GM10248 (cell line): ENCODE data around the gene NPB.

Source experiments
- CTCF ChIA-PET: fragments of 300-600 bp; sonication (Branson Sonifier 250); formaldehyde crosslinking; extraction: SDS; loops from one replicate; lab custom pipeline; 2021; ENCODE audit warnings: antibody characterized with exemption; lab: Yijun Ruan, JAX
- POLR2A ChIA-PET: fragments of 350-650 bp; sonication (Branson Sonifier 250); formaldehyde crosslinking; extraction: SDS; loops from one replicate; lab custom pipeline; 2020; ENCODE audit warnings: antibody characterized with exemption; lab: Yijun Ruan, JAX
- DNase-seq: peaks from one replicate; pipeline ENCODE4 v3.0.0; 2012; ENCODE audit errors: extremely low spot score
- CTCF ChIP-seq: IDR thresholded peaks from 2 replicates; pipeline ENCODE4 v1.5.1; 2012; ENCODE audit warnings: mild to moderate bottlenecking, low read depth; ENCODE audit errors: extremely low read depth, missing control alignments, control extremely low read depth

The NPB gene

GRCh38 chr17:81902023-81902652, at the start of gene NPB:
Gene NPB, plus strand, starts transcription at chr17:81902238. Its CDS starts 40 bp downstream, at chr17:81902278.
- CTCF ChIA-PET, result interaction anchor here (1.5 kb wide), 2 partner anchors 33 to 57 kb away, joined by 3 to 4 read pairs; no protein-coding TSS in a partner anchor
- DNase-seq, result no peak

GRCh38 chr17:81854974-81855774, 46.9 kb upstream of the NPB start:
- POLR2A ChIA-PET, result interaction anchor here (0.6 to 1.8 kb wide), 2 partner anchors 15 to 954 kb away, joined by 4 to 6 read pairs; no protein-coding TSS in a partner anchor
- CTCF ChIA-PET, result interaction anchor here (1.0 to 2.7 kb wide), 3 partner anchors 13 to 121 kb away, joined by 3 to 10 read pairs (median 4); no protein-coding TSS in a partner anchor
- no peak for DNase-seq
- TF ChIP-seq CTCF, result no peak

More at GRCh38 chr17:81902023-81902652, at the start of gene NPB:
- no peak for TF ChIP-seq CTCF
- POLR2A ChIA-PET, result interaction anchor here (0.7 kb wide), 1 partner anchor 23 kb away, joined by 3 read pairs; no protein-coding TSS in a partner anchor

- TF ChIP-seq CTCF, result no peak
- CTCF ChIA-PET, result interaction anchor here (1.8 kb wide), 1 partner anchor 11 kb away, joined by 9 read pairs; no protein-coding TSS in a partner anchor
- DNase-seq, result no peak
- POLR2A ChIA-PET, result interaction anchor here (3.6 kb wide), 1 partner anchor 11 kb away, joined by 21 read pairs; no protein-coding TSS in a partner anchor
These were observed 43.7 kb upstream of the NPB start for GRCh38 chr17:81858170-81858966.

- POLR2A ChIA-PET, result interaction anchor here (3.6 kb wide), 1 partner anchor 10 kb away, joined by 21 read pairs; no protein-coding TSS in a partner anchor
- CTCF ChIA-PET, result interaction anchor here (1.8 kb wide), 1 partner anchor 10 kb away, joined by 9 read pairs; no protein-coding TSS in a partner anchor
- TF ChIP-seq CTCF, result no peak
- DNase-seq, result no peak
These were observed 42.8 kb upstream of the NPB start for GRCh38 chr17:81858967-81859905.

- POLR2A ChIA-PET, result interaction anchor here (3.6 kb wide), 1 partner anchor 9 kb away, joined by 21 read pairs; no protein-coding TSS in a partner anchor
- no peak for TF ChIP-seq CTCF
- DNase-seq, result no peak
- CTCF ChIA-PET, result interaction anchor here (1.8 to 1.9 kb wide), 2 partner anchors 9 to 10 kb away, joined by 8 to 9 read pairs; no protein-coding TSS in a partner anchor
These were observed 41.9 kb upstream of the NPB start, which contains the start of gene P4HB for GRCh38 chr17:81859906-81860755. Gene P4HB, minus strand, starts transcription at chr17:81860535. Its CDS starts 64 bp downstream, at chr17:81860471.
